H1 (cell line): ENCODE measurements around the gene C16orf89.

ENCODE experiments used
- CHD2 ChIP-seq: IDR thresholded peaks from 2 replicates; pipeline ENCODE4 v1.6.1; 2012; ENCODE audit warnings: low read length, improper control_type of control experiment
- CREB1 ChIP-seq: IDR thresholded peaks from 2 replicates; pipeline ENCODE4 v1.6.1; 2012; ENCODE audit warnings: inconsistent platforms
- EP300 ChIP-seq, 2 experiments: IDR thresholded peaks; 1 replicate in 1 of 2; 2 replicates in 1 of 2; pipeline ENCODE4 v1.6.1; 2011 to 2012; ENCODE audit warnings: low read depth in 2 of 2, low read length in 2 of 2, mild to moderate bottlenecking in 2 of 2, borderline replicate concordance in 1 of 2, inconsistent platforms in 1 of 2, moderate library complexity in 1 of 2
- HDAC6 ChIP-seq: IDR thresholded peaks from one replicate; pipeline ENCODE4 v1.7.1; 2012; ENCODE audit warnings: low read depth, mild to moderate bottlenecking, inconsistent platforms, low read length, moderate library complexity
- NANOG ChIP-seq: IDR thresholded peaks from 2 replicates; pipeline ENCODE4 v1.6.1; 2011; ENCODE audit warnings: low read length, low read depth, mild to moderate bottlenecking, inconsistent platforms; ENCODE audit not compliant: insufficient read depth, poor library complexity, severe bottlenecking
- POLR2AphosphoS5 ChIP-seq: IDR thresholded peaks from 2 replicates; pipeline ENCODE4 v1.6.1; 2011; ENCODE audit warnings: low read depth, low read length
- RFX5 ChIP-seq: IDR thresholded peaks from 2 replicates; pipeline ENCODE4 v1.6.1; 2011; ENCODE audit warnings: low read depth, low read length, improper control_type of control experiment, borderline replicate concordance
- RXRA ChIP-seq: IDR thresholded peaks from 2 replicates; pipeline ENCODE4 v1.6.1; 2011; ENCODE audit warnings: low read depth, mild to moderate bottlenecking, low read length, moderate library complexity; ENCODE audit not compliant: insufficient read depth
- SP2 ChIP-seq: IDR thresholded peaks from 2 replicates; pipeline ENCODE4 v1.6.1; 2012; ENCODE audit warnings: mild to moderate bottlenecking, low read length, inconsistent platforms
- TBP ChIP-seq: IDR thresholded peaks from 2 replicates; pipeline ENCODE4 v1.6.1; 2011; ENCODE audit warnings: low read depth, low read length, improper control_type of control experiment
- ZNF274 ChIP-seq: IDR thresholded peaks from 2 replicates; pipeline ENCODE4 v1.7.0; 2012; ENCODE audit warnings: low read length, borderline replicate concordance; ENCODE audit errors: extremely low read depth
- TF ChIP-seq, protein P1 (sequence below), 3 experiments: IDR thresholded peaks; 1 replicate in 2 of 3; 2 replicates in 1 of 3; pipeline versions ENCODE4 v1.5.1 to v1.6.1; 2011; ENCODE audit warnings: low read length in 3 of 3, mild to moderate bottlenecking in 3 of 3, inconsistent platforms in 2 of 3, low read depth in 1 of 3, moderate library complexity in 1 of 3; ENCODE audit not compliant: insufficient read depth in 1 of 3; ENCODE audit errors: control extremely low read depth in 1 of 3

DNA sequence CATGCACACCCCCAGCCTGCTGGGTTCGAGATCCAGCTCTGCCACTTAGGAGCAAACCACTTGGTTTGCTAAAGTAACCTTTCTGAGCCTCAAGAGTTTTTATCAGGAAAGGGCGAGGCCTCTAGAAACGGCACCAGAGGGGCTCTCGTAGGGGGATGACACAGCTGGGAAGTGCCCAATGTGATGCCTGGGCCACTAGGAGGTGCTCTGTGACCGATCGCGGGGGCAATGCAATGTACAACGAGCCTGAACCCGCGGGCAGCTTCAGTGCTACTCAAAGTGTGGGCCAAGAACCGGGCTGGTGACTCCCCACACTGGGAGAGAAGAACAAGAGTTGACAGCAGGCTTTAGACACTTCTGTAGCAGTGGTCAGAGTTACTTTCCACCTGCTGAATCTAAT lies 9.4 kb downstream of the C16orf89 start:
- TF ChIP-seq CHD2 (no peak), SP2 (no peak), ZNF274 (no peak), HDAC6 (no peak), RXRA (no peak), POLR2AphosphoS5 (no peak), RFX5 (no peak), CREB1 (0 out of 2 replicates have a peak, but pooled peaks have one; percentile 21), NANOG (peak; percentile 19), TBP (no peak), EP300 (IDR thresholded peaks at IDR 0.05; ENCODE audit: borderline replicate concordance in 1 of 2, low read depth in 2 of 2, low read length in 2 of 2) (no peak)
- TF ChIP-seq, protein P1, sequence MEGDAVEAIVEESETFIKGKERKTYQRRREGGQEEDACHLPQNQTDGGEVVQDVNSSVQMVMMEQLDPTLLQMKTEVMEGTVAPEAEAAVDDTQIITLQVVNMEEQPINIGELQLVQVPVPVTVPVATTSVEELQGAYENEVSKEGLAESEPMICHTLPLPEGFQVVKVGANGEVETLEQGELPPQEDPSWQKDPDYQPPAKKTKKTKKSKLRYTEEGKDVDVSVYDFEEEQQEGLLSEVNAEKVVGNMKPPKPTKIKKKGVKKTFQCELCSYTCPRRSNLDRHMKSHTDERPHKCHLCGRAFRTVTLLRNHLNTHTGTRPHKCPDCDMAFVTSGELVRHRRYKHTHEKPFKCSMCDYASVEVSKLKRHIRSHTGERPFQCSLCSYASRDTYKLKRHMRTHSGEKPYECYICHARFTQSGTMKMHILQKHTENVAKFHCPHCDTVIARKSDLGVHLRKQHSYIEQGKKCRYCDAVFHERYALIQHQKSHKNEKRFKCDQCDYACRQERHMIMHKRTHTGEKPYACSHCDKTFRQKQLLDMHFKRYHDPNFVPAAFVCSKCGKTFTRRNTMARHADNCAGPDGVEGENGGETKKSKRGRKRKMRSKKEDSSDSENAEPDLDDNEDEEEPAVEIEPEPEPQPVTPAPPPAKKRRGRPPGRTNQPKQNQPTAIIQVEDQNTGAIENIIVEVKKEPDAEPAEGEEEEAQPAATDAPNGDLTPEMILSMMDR (IDR thresholded peaks at IDR 0.05; ENCODE audit: control extremely low read depth in 1 of 3, insufficient read depth in 1 of 3, low read depth in 1 of 3, low read length in 3 of 3) = peak; percentile 90 to 94 (median 94)
